HepG2 (cell line): Measurements from ENCODE around the gene ANKRD35. TPM values are rescaled to one million over a fixed set of nuclear protein-coding genes. Genes with fewer than 3 reads are reported as not detected.

Experiments
- AGO2 ChIP-seq: fragments of 200-400 bp; formaldehyde crosslinking; optimal IDR thresholded peaks from 2 replicates; pipeline ENCODE3; 2017; ENCODE audit warnings: mild to moderate bottlenecking, low read depth, low read length, moderate library complexity
- BHLHE40 ChIP-seq: IDR thresholded peaks from 2 replicates; pipeline ENCODE4 v1.6.1; 2011; ENCODE audit warnings: low read length, improper control_type of control experiment
- CENPT ChIP-seq: sonication (generic); formaldehyde crosslinking; IDR thresholded peaks from 2 replicates; pipeline ENCODE4 v1.8.0; 2022; ENCODE audit warnings: low read depth, mild to moderate bottlenecking, moderate library complexity, missing genetic modification reagents
- CREBL2 ChIP-seq: sonication (generic); formaldehyde crosslinking; IDR thresholded peaks from 2 replicates; pipeline ENCODE4 v1.8.1; 2023; ENCODE audit warnings: missing genetic modification reagents, mild to moderate bottlenecking, borderline replicate concordance
- DPF2 ChIP-seq: sonication (generic); formaldehyde crosslinking; IDR thresholded peaks from 2 replicates; pipeline ENCODE4 v1.4.0; 2020; ENCODE audit warnings: mild to moderate bottlenecking, low read depth, missing genetic modification reagents, borderline replicate concordance
- FOXK1 ChIP-seq: sonication (generic); formaldehyde crosslinking; IDR thresholded peaks from 2 replicates; pipeline ENCODE4 v1.4.0; 2020; ENCODE audit warnings: low read depth, missing genetic modification reagents, borderline replicate concordance
- GZF1 ChIP-seq: sonication (generic); formaldehyde crosslinking; IDR thresholded peaks from 2 replicates; pipeline ENCODE4 v1.5.1; 2020; ENCODE audit warnings: mild to moderate bottlenecking, missing genetic modification reagents
- HOXA5 ChIP-seq: sonication (generic); formaldehyde crosslinking; IDR thresholded peaks from 2 replicates; pipeline ENCODE4 v1.4.0; 2020; ENCODE audit warnings: missing genetic modification reagents
- IKZF5 ChIP-seq: IDR thresholded peaks from 2 replicates; pipeline ENCODE4 v1.6.1; 2018; ENCODE audit warnings: missing genetic modification reagents, mild to moderate bottlenecking, missing compliant biosample characterization
- KMT2B ChIP-seq: IDR thresholded peaks from 2 replicates; pipeline ENCODE4 v1.6.1; 2016; ENCODE audit warnings: missing genetic modification reagents, missing compliant biosample characterization
- PITX1 ChIP-seq: sonication (generic); formaldehyde crosslinking; IDR thresholded peaks from 2 replicates; pipeline ENCODE4 v1.5.1; 2020; ENCODE audit warnings: mild to moderate bottlenecking, missing genetic modification reagents
- RXRB ChIP-seq: IDR thresholded peaks from 2 replicates; pipeline ENCODE4 v1.6.1; 2016; ENCODE audit warnings: borderline replicate concordance, missing genetic modification reagents, missing compliant biosample characterization
- SMYD3 ChIP-seq: sonication (generic); formaldehyde crosslinking; IDR thresholded peaks from 2 replicates; pipeline ENCODE4 v1.8.1; 2023; ENCODE audit warnings: mild to moderate bottlenecking, missing genetic modification reagents
- SOX6 ChIP-seq, 2 experiments: fragments of 450-650 bp in 1 of 2; sonication (generic) in 1 of 2; formaldehyde crosslinking in 1 of 2; IDR thresholded peaks; 2 replicates each; pipeline versions ENCODE4 v1.4.0 to v1.6.1; 2017 to 2020; ENCODE audit warnings: antibody characterized with exemption in 1 of 2, mild to moderate bottlenecking in 1 of 2, missing genetic modification reagents in 1 of 2
- TAF1 ChIP-seq: sonication (generic); formaldehyde crosslinking; IDR thresholded peaks from 2 replicates; pipeline ENCODE4 v1.4.0; 2020; ENCODE audit warnings: missing genetic modification reagents
- ZFP90 ChIP-seq: sonication (generic); formaldehyde crosslinking; IDR thresholded peaks from 2 replicates; pipeline ENCODE4 v1.8.0; 2022; ENCODE audit warnings: missing genetic modification reagents, mild to moderate bottlenecking, inconsistent platforms, borderline replicate concordance
- ZNF12 ChIP-seq: sonication (generic); formaldehyde crosslinking; IDR thresholded peaks from 2 replicates; pipeline ENCODE4 v1.5.0; 2020; ENCODE audit warnings: missing genetic modification reagents
- ZNF781 ChIP-seq: sonication (generic); formaldehyde crosslinking; IDR thresholded peaks from 2 replicates; pipeline ENCODE4 v1.5.1; 2020; ENCODE audit warnings: borderline replicate concordance, mild to moderate bottlenecking, missing genetic modification reagents; ENCODE audit errors: not compliant biosample characterization
- polyA plus RNA-seq, 8 experiments: library from polyadenylated mRNA; depleted of rRNA in 3 of 8; stranded (reverse) in 7 of 8; unstranded in 1 of 8; fragments of >200 nt; fragmentation: Illumina TruSeq in 4 of 8; extraction: Trizol in 4 of 8; gene quantifications; 2 replicates each; pipeline versions ENCODE4 v1.2.1 to v1.2.3, GENCODE V29; 2011 to 2016; ENCODE audit warnings: low read depth in 4 of 8, missing spikeins in 1 of 8, mixed read lengths in 1 of 8; ENCODE audit not compliant: insufficient read depth in 1 of 8
- total RNA-seq, 5 experiments: library from RNA; depleted of rRNA; stranded (reverse); fragments of >200 nt; fragmentation: Illumina TruSeq; extraction: Trizol; gene quantifications; 2 replicates each; pipeline ENCODE4 v1.2.3, GENCODE V29; 2016; ENCODE audit warnings: low read depth in 1 of 5
- TF ChIP-seq, protein P1 (sequence below): sonication (generic); formaldehyde crosslinking; IDR thresholded peaks from 2 replicates; pipeline ENCODE4 v1.9.0; 2022; ENCODE audit warnings: missing genetic modification reagents, mild to moderate bottlenecking, borderline replicate concordance
- TF ChIP-seq, protein P2 (sequence below): IDR thresholded peaks from 2 replicates; pipeline ENCODE4 v1.6.1; 2012; ENCODE audit warnings: low read length, improper control_type of control experiment
- TF ChIP-seq, protein P3 (sequence below): sonication (generic); IDR thresholded peaks from 2 replicates; pipeline ENCODE4 v1.6.1; 2016; ENCODE audit warnings: low read depth, borderline replicate concordance

Gene ANKRD35
- total and polyA plus RNA-seq, 2 of the 13 experiments (the other 11 are each of a cell fraction or from before 2014, with no cell fraction given): 0.02 TPM; not detected in 1

DNA sequence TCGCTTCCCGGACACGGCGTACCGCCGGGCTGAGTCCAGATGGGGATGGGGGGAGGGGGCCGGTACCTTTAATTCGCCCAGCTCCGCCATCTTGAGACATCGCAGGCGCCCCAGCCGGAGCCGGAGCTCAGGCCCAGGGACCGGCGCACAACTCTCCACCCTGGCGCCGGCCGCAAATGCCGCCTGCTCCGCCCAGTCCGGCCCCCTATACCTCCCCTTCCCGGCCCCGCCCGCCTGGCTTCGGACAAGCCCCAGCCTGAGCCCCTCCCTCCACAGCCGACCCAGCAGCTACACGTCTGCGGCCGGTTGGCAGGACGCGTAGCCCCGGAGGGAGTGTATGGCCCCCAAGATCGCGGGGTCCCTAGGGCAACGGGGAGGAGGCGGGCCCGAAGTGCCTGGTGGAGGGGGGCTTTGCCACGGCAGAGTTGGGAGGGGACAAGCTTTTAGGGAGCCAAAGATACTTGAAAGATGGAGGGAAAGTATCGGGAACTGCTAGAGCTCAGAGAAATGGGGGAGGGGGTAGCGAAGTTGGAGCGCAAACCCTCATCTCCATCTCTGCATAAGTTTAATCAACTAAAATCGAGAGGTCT, 26.7 kb downstream of the ANKRD35 start, which contains the start of gene PIAS3 (continued):
- TF ChIP-seq, protein P1, sequence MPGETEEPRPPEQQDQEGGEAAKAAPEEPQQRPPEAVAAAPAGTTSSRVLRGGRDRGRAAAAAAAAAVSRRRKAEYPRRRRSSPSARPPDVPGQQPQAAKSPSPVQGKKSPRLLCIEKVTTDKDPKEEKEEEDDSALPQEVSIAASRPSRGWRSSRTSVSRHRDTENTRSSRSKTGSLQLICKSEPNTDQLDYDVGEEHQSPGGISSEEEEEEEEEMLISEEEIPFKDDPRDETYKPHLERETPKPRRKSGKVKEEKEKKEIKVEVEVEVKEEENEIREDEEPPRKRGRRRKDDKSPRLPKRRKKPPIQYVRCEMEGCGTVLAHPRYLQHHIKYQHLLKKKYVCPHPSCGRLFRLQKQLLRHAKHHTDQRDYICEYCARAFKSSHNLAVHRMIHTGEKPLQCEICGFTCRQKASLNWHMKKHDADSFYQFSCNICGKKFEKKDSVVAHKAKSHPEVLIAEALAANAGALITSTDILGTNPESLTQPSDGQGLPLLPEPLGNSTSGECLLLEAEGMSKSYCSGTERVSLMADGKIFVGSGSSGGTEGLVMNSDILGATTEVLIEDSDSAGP (CRISPR knock-in tag): peak; percentile 99
- TF ChIP-seq CENPT (CRISPR knock-in tag): no peak
- TF ChIP-seq ZNF12 (CRISPR knock-in tag): no peak
- TF ChIP-seq, protein P2, sequence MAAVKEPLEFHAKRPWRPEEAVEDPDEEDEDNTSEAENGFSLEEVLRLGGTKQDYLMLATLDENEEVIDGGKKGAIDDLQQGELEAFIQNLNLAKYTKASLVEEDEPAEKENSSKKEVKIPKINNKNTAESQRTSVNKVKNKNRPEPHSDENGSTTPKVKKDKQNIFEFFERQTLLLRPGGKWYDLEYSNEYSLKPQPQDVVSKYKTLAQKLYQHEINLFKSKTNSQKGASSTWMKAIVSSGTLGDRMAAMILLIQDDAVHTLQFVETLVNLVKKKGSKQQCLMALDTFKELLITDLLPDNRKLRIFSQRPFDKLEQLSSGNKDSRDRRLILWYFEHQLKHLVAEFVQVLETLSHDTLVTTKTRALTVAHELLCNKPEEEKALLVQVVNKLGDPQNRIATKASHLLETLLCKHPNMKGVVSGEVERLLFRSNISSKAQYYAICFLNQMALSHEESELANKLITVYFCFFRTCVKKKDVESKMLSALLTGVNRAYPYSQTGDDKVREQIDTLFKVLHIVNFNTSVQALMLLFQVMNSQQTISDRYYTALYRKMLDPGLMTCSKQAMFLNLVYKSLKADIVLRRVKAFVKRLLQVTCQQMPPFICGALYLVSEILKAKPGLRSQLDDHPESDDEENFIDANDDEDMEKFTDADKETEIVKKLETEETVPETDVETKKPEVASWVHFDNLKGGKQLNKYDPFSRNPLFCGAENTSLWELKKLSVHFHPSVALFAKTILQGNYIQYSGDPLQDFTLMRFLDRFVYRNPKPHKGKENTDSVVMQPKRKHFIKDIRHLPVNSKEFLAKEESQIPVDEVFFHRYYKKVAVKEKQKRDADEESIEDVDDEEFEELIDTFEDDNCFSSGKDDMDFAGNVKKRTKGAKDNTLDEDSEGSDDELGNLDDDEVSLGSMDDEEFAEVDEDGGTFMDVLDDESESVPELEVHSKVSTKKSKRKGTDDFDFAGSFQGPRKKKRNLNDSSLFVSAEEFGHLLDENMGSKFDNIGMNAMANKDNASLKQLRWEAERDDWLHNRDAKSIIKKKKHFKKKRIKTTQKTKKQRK: no peak
- no peak for TF ChIP-seq DPF2 (CRISPR knock-in tag)
- no peak for TF ChIP-seq AGO2
- no peak for TF ChIP-seq CREBL2 (CRISPR knock-in tag)
- TF ChIP-seq BHLHE40: no peak
- 0 out of 2 replicates have a peak, but pooled peaks have one; percentile 25 for TF ChIP-seq GZF1 (CRISPR knock-in tag)
- peak; percentile 67 for TF ChIP-seq HOXA5
- peak; percentile 19; the same call in 1 of the 2 replicates for TF ChIP-seq IKZF5
- TF ChIP-seq SOX6 (IDR thresholded peaks at IDR 0.05): no peak
- TF ChIP-seq SOX6 (CRISPR knock-in tag; IDR thresholded peaks at IDR 0.05): peak; percentile 54
- TF ChIP-seq RXRB (CRISPR knock-in tag): peak; percentile 5; the same call in 1 of the 2 replicates
- 0 out of 2 replicates have a peak, but pooled peaks have one; percentile 62 for TF ChIP-seq ZFP90 (CRISPR knock-in tag)
- peak; percentile 38 for TF ChIP-seq KMT2B (CRISPR knock-in tag)
- peak; percentile 75; the same call in 1 of the 2 replicates for TF ChIP-seq PITX1 (CRISPR knock-in tag)
- 0 out of 2 replicates have a peak, but pooled peaks have one; percentile 72 for TF ChIP-seq SMYD3 (CRISPR knock-in tag)
- TF ChIP-seq ZNF781: peak; percentile 52
- no peak for TF ChIP-seq FOXK1 (CRISPR knock-in tag)
- TF ChIP-seq TAF1: peak; percentile 59
- TF ChIP-seq, protein P3, sequence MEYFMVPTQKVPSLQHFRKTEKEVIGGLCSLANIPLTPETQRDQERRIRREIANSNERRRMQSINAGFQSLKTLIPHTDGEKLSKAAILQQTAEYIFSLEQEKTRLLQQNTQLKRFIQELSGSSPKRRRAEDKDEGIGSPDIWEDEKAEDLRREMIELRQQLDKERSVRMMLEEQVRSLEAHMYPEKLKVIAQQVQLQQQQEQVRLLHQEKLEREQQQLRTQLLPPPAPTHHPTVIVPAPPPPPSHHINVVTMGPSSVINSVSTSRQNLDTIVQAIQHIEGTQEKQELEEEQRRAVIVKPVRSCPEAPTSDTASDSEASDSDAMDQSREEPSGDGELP: peak; percentile 42; the same call in 1 of the 2 replicates
